B cell (primary cell): ENCODE data around the gene HSPB8. TPM values are rescaled to one million over a fixed set of nuclear protein-coding genes. Genes with fewer than 3 reads are reported as not detected.

Experiments
- ATAC-seq: fragments of 200-7000 bp; cut with Tn5 transposase; one replicate; pipeline ENCODE4 v1.10.0; 2021; ENCODE audit warnings: low read depth, mild to moderate bottlenecking, moderate number of reproducible peaks, moderate library complexity
- CTCF ChIA-PET: fragments of 350-600 bp; sonication (Branson Sonifier 250); formaldehyde crosslinking; loops from one replicate; lab custom pipeline; 2021; ENCODE audit warnings: antibody characterized with exemption, inconsistent platforms; lab: Charles Lee
- POLR2A ChIA-PET: fragments of 350-600 bp; sonication (Branson Sonifier 250); formaldehyde crosslinking; loops from one replicate; lab custom pipeline; 2021; ENCODE audit warnings: antibody characterized with exemption; lab: Charles Lee
- DNase-seq: peaks from one replicate; pipeline ENCODE4 v3.0.0; 2013
- H2AFZ ChIP-seq: 2 replicates; pipeline ENCODE4 v1.6.1; 2012; ENCODE audit warnings: mild to moderate bottlenecking, low read depth, low read length; ENCODE audit not compliant: insufficient read depth, poor library complexity, severe bottlenecking
- H3K27ac ChIP-seq, 2 donors: 1 replicate in 1 of 2; 2 replicates in 1 of 2; pipeline ENCODE4 v1.5.1; 2012 to 2013; ENCODE audit warnings: low read length in 2 of 2, mild to moderate bottlenecking in 2 of 2, moderate library complexity in 1 of 2
- H3K27me3 ChIP-seq, 4 experiments: fragments of 200-600 bp in 1 of 4; sonication (generic) in 1 of 4; replicated peaks in 1 of 4; 1 replicate in 2 of 4; 2 replicates in 2 of 4; pipeline versions ENCODE4 v1.6.1 to v1.7.0; 2013 to 2016; ENCODE audit warnings: low read length in 3 of 4, mild to moderate bottlenecking in 2 of 4, mixed read lengths in 1 of 4, moderate library complexity in 1 of 4; ENCODE audit not compliant: insufficient read depth in 4 of 4, control insufficient read depth in 3 of 4; ENCODE audit errors: control extremely low read depth in 1 of 4
- H3K36me3 ChIP-seq, 2 experiments: replicated peaks in 1 of 2; 1 replicate in 1 of 2; 2 replicates in 1 of 2; pipeline versions ENCODE4 v1.6.1 to v1.7.1; 2013; ENCODE audit warnings: low read length in 1 of 2; ENCODE audit not compliant: insufficient read depth in 2 of 2, control insufficient read depth in 1 of 2; ENCODE audit errors: control extremely low read depth in 1 of 2, extremely low read depth in 1 of 2
- H3K4me1 ChIP-seq, 2 donors: fragments of 200-600 bp in 1 of 2; sonication (generic) in 1 of 2; 1 replicate in 1 of 2; 2 replicates in 1 of 2; pipeline versions ENCODE4 v1.5.1 to v1.6.1; 2013 to 2017; ENCODE audit warnings: low read length in 2 of 2; ENCODE audit not compliant: control insufficient read depth in 2 of 2, insufficient read depth in 2 of 2
- H3K4me2 ChIP-seq: replicated peaks from 2 replicates; pipeline ENCODE3; 2012; ENCODE audit warnings: mild to moderate bottlenecking, low read depth, low read length; ENCODE audit not compliant: poor library complexity, severe bottlenecking
- H3K4me3 ChIP-seq, 5 experiments: fragments of 200-600 bp in 1 of 5; sonication (generic) in 1 of 5; 1 replicate in 3 of 5; 2 replicates in 2 of 5; pipeline versions ENCODE4 v1.5.1 to v1.7.0; 2011 to 2016; ENCODE audit warnings: low read length in 4 of 5, mild to moderate bottlenecking in 4 of 5, low read depth in 2 of 5, control low read depth in 1 of 5, moderate library complexity in 1 of 5; ENCODE audit not compliant: insufficient read depth in 1 of 5; ENCODE audit errors: control extremely low read depth in 1 of 5, extremely low read depth in 1 of 5
- H3K79me2 ChIP-seq: fragments of 200-600 bp; sonication (generic); one replicate; pipeline ENCODE4 v1.6.0; 2016; ENCODE audit warnings: low read length; ENCODE audit not compliant: control insufficient read depth, insufficient read depth
- H3K9ac ChIP-seq: fragments of 200-600 bp; sonication (generic); 2 replicates; pipeline ENCODE4 v1.6.1; 2017; ENCODE audit warnings: mild to moderate bottlenecking, low read length, moderate library complexity
- H3K9me3 ChIP-seq, 3 donors: one replicate each; pipeline versions ENCODE4 v1.6.1 to v1.7.1; 2013; ENCODE audit warnings: low read length in 2 of 3; ENCODE audit not compliant: control insufficient read depth in 2 of 3, insufficient read depth in 1 of 3; ENCODE audit errors: control extremely low read depth in 1 of 3
- H4K20me1 ChIP-seq: 2 replicates; pipeline ENCODE4 v1.6.0; 2012; ENCODE audit warnings: mild to moderate bottlenecking, low read length; ENCODE audit not compliant: insufficient read depth, control insufficient read depth, poor library complexity, severe bottlenecking
- H3K27ac Mint-ChIP-seq: one replicate; pipeline ENCODE4 v1.8.0; 2021; ENCODE audit warnings: mixed read lengths
- H3K27me3 Mint-ChIP-seq: one replicate; pipeline ENCODE4 v1.8.0; 2021; ENCODE audit warnings: mixed read lengths
- H3K4me1 Mint-ChIP-seq: one replicate; pipeline ENCODE4 v1.8.0; 2021; ENCODE audit warnings: mixed read lengths
- H3K4me3 Mint-ChIP-seq: one replicate; pipeline ENCODE4 v1.8.0; 2021; ENCODE audit warnings: mixed read lengths
- H3K9me3 Mint-ChIP-seq: one replicate; pipeline ENCODE4 v1.8.0; 2022; ENCODE audit warnings: mixed read lengths; ENCODE audit not compliant: insufficient read depth
- CTCF ChIP-seq: fragments of 200-600 bp; IDR thresholded peaks from one replicate; pipeline ENCODE4 v1.8.0; 2022; ENCODE audit warnings: antibody characterized with exemption, mild to moderate bottlenecking
- EZH2 ChIP-seq: IDR thresholded peaks from 2 replicates; pipeline ENCODE4 v1.6.1; 2012; ENCODE audit warnings: borderline replicate concordance, low read depth, mild to moderate bottlenecking, moderate library complexity, low read length; ENCODE audit not compliant: insufficient read depth, poor library complexity, severe bottlenecking
- WGBS: methylation state at CpG from one replicate; pipeline ENCODE4 v1.1.5; 2013; ENCODE audit warnings: missing lambda C conversion rate; ENCODE audit not compliant: insufficient coverage; 5-methylcytosine and 5-hydroxymethylcytosine counted together
- intact Hi-C: fragments of 100-400 bp; cut with micrococcal nuclease; formaldehyde crosslinking; loops from one replicate; pipeline ENCODE4 v1.10.0; 2022
- polyA plus RNA-seq: library from polyadenylated mRNA; depleted of rRNA; stranded (reverse); fragments of >200 nt; gene quantifications from 2 replicates; pipeline ENCODE4 v1.2.3, GENCODE V29; 2012
- total RNA-seq, 2 donors: library from RNA; stranded (reverse); fragments of 120-200 nt in 1 of 2; gene quantifications; 1 replicate in 1 of 2; 2 replicates in 1 of 2; pipeline versions ENCODE4 v1.2.3 to v1.2.4, GENCODE V29; 2013 to 2022

The HSPB8 gene
- total and polyA plus RNA-seq, 2 donors (not counting 1 experiment from before 2014, with no cell fraction given), result not detected

GRCh38 chr12:119171691-119172425 is 6.9 kb upstream of the HSPB8 start:
- no peak overlapping the region for H3K9ac ChIP-seq
- no peak overlapping the region for H3K27ac ChIP-seq
- POLR2A ChIA-PET, result no interaction called here
- H3K4me2 ChIP-seq, result no peak overlapping the region
- no peak overlapping the region for H3K4me3 ChIP-seq
- Mint-ChIP-seq H3K27me3 (peaks cover 5% of the 10 kb centered on the region), H3K4me1 (no peaks in the 10 kb centered on the region), H3K9me3 (no peaks in the 10 kb centered on the region), H3K4me3 (no peak overlapping the region), H3K27ac (no peak overlapping the region)
- CTCF ChIA-PET, result no interaction called here
- no peak overlapping the region for H2AFZ ChIP-seq
- TF ChIP-seq CTCF, result no peak
- no peak for TF ChIP-seq EZH2
- H3K27me3 ChIP-seq, result no peaks in the 10 kb centered on the region
- ATAC-seq, result no peak
- H3K79me2 ChIP-seq, result no peaks in the 10 kb centered on the region
- intact Hi-C loops, result no loop called here
- no peak for DNase-seq
- no peaks in the 10 kb centered on the region for H3K9me3 ChIP-seq
- no peaks in the 10 kb centered on the region for H4K20me1 ChIP-seq
- 86% methylated on average over 13 of the region's 15 CpGs for WGBS
- H3K36me3 ChIP-seq, result no peaks in the 10 kb centered on the region
- no peaks in the 10 kb centered on the region for H3K4me1 ChIP-seq

- H3K9me3 ChIP-seq, result peaks cover 0 to 12% (median 0%) of the 10 kb centered on the region in 3 donors
- peaks cover 12% of the 10 kb centered on the region for H3K27me3 Mint-ChIP-seq
- H3K27me3 ChIP-seq, result peaks cover 0 to 9% (median 0%) of the 10 kb centered on the region in 4 experiments
- ChIA-PET CTCF (no interaction called here), POLR2A (no interaction called here)
- no peak overlapping the region for H3K4me2 ChIP-seq
- intact Hi-C loops, result no loop called here
- H3K4me1 ChIP-seq, result no peaks in the 10 kb centered on the region
- H2AFZ ChIP-seq, result no peak overlapping the region
- H3K79me2 ChIP-seq, result no peaks in the 10 kb centered on the region
- 69% methylated on average over 5 of the region's 5 CpGs for WGBS
- no peaks in the 10 kb centered on the region for H3K9me3 Mint-ChIP-seq
- H3K4me3 Mint-ChIP-seq, result no peak overlapping the region
- DNase-seq (no peak), ATAC-seq (no peak)
- no peak overlapping the region for H3K4me3 ChIP-seq
- H4K20me1 ChIP-seq, result no peaks in the 10 kb centered on the region
- no peak overlapping the region for H3K9ac ChIP-seq
- no peak overlapping the region for H3K27ac Mint-ChIP-seq
- TF ChIP-seq EZH2 (no peak), CTCF (no peak)
- H3K36me3 ChIP-seq, result no peaks in the 10 kb centered on the region
- no peaks in the 10 kb centered on the region for H3K4me1 Mint-ChIP-seq
- H3K27ac ChIP-seq, result no peak overlapping the region
Measured at GRCh38 chr12:119175081-119175480, 3.6 kb upstream of the HSPB8 start.
